Activated CD4-positive, alpha-beta T cell treated with anti-CD3 and anti-CD28 coated beads, Interleukin-2, amount 50 U/mL, for 48 hours (primary cell): Measurements from ENCODE around the gene OR7G3.

Source experiments
- DNase-seq, 2 experiments: peaks; one replicate each; pipeline ENCODE4 v3.0.0-alpha.2; 2020

OR7G3 gene

GRCh38 chr19:9086761-9087160 is 40.0 kb downstream of the OR7G3 start, which contains the start of gene OR1M1:
Gene OR1M1, plus strand, starts transcription at chr19:9087061. Its CDS starts 6,184 bp downstream, at chr19:9093245.
- DNase-seq: no peak

DNA sequence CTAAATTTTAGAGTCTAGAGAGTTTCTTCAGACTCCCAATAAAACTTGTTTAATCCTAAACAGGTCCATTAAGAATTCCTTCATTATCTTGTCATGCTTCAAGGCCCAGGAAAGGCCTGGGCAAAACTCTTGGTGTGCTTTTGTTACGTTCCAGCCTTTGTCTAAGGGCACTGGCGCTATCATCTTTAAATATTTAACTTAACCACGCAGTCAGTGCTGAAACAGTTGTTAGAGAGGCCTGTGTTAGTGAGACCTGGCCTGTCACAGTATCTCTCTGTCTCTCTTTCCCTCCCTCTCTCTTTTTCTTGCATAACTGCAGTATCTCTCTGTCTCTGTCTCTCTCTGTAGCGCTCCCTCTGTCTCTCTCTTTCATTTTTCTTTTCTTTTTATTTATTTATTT is 48.1 kb downstream of the OR7G3 start:
- no peak for DNase-seq

DNA sequence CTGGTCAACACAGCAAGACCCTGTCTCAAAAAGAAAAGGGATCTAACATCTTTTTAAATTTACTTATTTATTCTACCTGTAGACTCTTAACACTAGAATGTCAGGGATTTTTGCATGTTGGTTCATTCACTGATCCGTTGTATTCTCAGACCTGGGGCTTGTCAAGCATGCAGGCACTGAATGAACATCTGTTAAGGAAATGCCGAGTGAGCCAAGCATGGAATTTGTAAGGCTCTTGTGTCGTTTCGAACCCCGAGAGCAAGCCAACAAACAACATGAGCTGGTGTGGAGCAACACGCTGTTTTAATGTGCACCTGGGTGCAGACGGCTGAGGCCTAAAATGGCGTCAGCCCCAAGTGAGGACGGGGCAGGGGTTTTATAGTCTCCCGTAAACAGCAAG is 49.8 kb downstream of the OR7G3 start:
- no peak for DNase-seq
